Stomach smooth muscle (tissue), 2 donors: ENCODE measurements around the gene CLASP1.

ENCODE experiments used
- H3K27ac ChIP-seq: one replicate; pipeline ENCODE4 v1.7.0; 2013; ENCODE audit warnings: mild to moderate bottlenecking, low read length, inconsistent platforms
- H3K27me3 ChIP-seq, 2 donors: one replicate each; pipeline ENCODE4 v1.7.0; 2013; ENCODE audit warnings: low read length in 2 of 2; ENCODE audit not compliant: insufficient read depth in 2 of 2, control insufficient read depth in 1 of 2
- H3K36me3 ChIP-seq, 2 donors: one replicate each; pipeline ENCODE4 v1.7.0; 2013; ENCODE audit warnings: low read length in 2 of 2; ENCODE audit not compliant: control insufficient read depth in 2 of 2, insufficient read depth in 2 of 2
- H3K4me1 ChIP-seq: one replicate; pipeline ENCODE4 v1.7.0; 2013; ENCODE audit warnings: low read length; ENCODE audit not compliant: control insufficient read depth, insufficient read depth
- H3K4me3 ChIP-seq, 2 donors: one replicate each; pipeline ENCODE4 v1.7.0; 2013; ENCODE audit warnings: low read length in 2 of 2
- H3K9ac ChIP-seq, 2 donors: one replicate each; pipeline ENCODE4 v1.7.0; 2013; ENCODE audit warnings: low read length in 2 of 2, mild to moderate bottlenecking in 1 of 2
- H3K9me3 ChIP-seq, 2 donors: one replicate each; pipeline ENCODE4 v1.7.0; 2013; ENCODE audit warnings: low read length in 2 of 2; ENCODE audit not compliant: control insufficient read depth in 2 of 2
- donor health status: healthy.
- donor health status: Pancreatic carcinoma.

Gene CLASP1

DNA sequence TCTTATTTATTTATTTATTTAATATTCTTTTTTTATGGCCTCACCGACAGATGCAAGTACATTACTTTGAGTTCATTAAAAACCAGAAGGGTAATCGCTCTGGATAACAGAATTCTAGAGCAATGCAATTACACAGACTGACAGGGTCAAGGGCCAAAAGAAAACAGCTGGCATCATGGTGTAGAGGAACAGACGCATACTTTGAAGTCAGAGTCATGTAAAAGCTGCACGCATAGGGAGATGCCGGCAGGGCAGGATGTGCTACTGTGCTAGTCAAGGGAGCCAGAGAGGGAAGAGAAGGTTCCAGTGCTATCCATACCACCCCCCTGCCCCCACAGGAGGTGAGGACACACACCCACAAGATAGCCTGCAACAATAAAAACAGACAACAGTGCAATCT, 249.1 kb downstream of the CLASP1 start:
- Histone ChIP-seq H3K9ac (no peak overlapping the region), H3K27me3 (no peaks in the 10 kb centered on the region), H3K9me3 (no peaks in the 10 kb centered on the region), H3K4me1 (no peaks in the 10 kb centered on the region), H3K36me3 (peaks cover 25 to 29% of the 10 kb centered on the region in 2 donors), H3K4me3 (no peak overlapping the region), H3K27ac (no peak overlapping the region)

DNA sequence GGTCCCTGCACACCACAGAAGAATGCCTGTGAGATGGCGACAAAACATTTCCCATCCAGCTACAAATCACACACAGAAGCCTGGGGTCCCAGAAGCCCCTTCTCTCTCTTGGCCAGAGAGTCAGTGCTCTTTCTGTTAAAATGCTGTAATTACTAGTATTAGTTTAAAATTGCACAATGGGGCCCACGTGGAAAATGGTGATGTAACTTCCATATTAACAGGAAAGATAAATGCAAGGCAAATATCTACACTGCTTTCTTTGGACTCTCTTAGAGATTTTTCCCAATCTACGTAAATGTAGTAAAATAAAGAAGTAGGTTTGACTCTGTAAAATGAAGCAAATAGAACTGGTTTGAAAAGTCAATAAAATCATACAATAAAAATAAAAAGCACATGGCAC, 250.4 kb downstream of the CLASP1 start:
- Histone ChIP-seq H3K36me3 (peaks cover 24 to 29% of the 10 kb centered on the region in 2 donors), H3K27me3 (no peaks in the 10 kb centered on the region), H3K9me3 (no peaks in the 10 kb centered on the region), H3K27ac (no peak overlapping the region), H3K4me3 (no peak overlapping the region), H3K9ac (no peak overlapping the region), H3K4me1 (no peaks in the 10 kb centered on the region)

DNA sequence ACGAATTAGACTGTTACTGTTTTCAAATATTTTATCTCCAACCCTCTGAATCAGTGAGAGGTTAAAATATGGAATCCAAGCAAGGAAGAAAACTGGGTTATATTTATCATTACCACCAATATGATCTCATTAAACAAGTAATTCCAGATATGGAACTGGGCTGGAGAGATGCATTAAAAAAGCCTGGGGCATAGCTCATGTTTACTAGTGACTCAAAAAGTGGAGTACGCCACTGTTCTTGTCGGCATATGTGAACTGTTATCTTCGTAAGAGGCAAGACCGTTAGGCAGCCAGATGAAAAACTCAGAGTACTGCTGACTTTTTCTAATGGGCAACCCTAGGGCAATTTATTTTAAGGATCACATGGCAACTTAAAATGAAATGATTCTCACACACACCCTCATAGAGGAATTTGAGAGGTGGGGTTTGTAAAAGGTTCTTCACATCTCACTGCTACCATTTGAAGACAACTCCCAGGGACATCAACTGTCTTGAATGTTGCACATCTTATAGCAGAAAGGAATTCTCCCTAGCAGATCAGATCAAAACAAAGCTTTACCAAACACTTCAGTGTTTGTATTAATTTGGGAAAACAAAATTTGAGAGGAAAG, 259.1 kb downstream of the CLASP1 start:
- H3K36me3 ChIP-seq: peaks cover 18% of the 10 kb centered on the region in 2 donors
- no peak overlapping the region for H3K9ac ChIP-seq
- no peaks in the 10 kb centered on the region for H3K27me3 ChIP-seq
- no peaks in the 10 kb centered on the region for H3K4me1 ChIP-seq
- no peaks in the 10 kb centered on the region for H3K9me3 ChIP-seq
- H3K4me3 ChIP-seq: no peak overlapping the region
- H3K27ac ChIP-seq: no peak overlapping the region

DNA sequence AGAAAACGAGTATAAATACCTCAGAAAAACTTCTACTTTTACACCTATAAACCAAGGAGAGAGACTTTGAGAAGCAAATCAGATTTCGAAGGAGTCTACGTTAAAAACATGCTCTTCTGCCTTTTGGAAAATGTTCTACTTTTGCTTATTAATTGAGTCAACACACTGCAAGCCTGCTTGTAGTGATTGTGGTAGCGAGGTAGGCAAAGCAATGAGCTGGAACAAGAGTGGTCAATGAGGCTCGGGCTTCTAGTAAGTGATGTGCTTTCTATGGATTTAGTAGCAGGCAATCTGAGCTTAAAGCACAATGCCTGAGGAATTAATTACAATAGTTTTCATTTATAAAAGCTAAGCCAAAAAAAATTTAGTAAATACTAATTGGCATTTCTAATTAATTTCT, 260.9 kb downstream of the CLASP1 start:
- Histone ChIP-seq H3K4me1 (no peaks in the 10 kb centered on the region), H3K36me3 (peaks cover 18 to 21% of the 10 kb centered on the region in 2 donors)

DNA sequence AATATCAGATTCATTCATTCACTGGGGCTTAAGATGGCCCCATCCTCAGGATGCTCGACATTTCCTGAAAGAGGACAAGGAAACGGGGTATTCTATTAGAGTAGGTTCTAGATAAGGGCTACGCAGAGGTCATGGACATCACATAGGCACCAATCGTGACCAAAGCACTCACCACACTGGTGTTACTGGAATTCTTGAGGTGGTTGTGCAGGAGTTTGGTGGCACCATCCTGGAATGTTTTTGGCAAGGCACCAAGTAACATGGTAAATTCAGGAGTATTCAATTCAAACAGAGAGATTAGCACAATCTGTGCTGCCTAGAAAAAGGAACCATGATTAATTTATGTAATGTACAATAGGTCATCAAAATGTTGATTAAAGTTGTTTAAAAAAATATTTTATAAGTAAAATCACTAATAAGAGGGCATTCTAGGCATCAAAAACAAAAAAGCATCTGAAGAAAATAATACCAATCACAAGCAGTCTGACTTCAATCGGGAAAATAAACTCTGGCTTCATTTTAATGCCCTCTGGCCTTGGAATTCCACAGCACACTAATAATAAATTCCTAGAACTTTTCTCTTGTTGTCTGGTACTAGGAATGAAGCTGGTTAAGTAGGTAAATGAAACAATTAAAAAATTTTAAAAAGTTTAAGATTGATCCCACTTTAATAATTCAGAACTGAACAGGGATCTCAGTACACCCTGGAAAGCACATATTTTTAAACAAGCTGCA, 261.5 kb downstream of the CLASP1 start:
- Histone ChIP-seq H3K9ac (no peak overlapping the region), H3K4me3 (no peak overlapping the region), H3K27me3 (no peaks in the 10 kb centered on the region), H3K9me3 (no peaks in the 10 kb centered on the region), H3K4me1 (no peaks in the 10 kb centered on the region), H3K36me3 (peaks cover 24 to 27% of the 10 kb centered on the region in 2 donors), H3K27ac (no peak overlapping the region)

More for the DNA sequence above, 260.9 kb downstream of the CLASP1 start:
- Histone ChIP-seq H3K9me3 (no peaks in the 10 kb centered on the region), H3K27ac (no peak overlapping the region), H3K4me3 (no peak overlapping the region), H3K27me3 (no peaks in the 10 kb centered on the region), H3K9ac (no peak overlapping the region)

DNA sequence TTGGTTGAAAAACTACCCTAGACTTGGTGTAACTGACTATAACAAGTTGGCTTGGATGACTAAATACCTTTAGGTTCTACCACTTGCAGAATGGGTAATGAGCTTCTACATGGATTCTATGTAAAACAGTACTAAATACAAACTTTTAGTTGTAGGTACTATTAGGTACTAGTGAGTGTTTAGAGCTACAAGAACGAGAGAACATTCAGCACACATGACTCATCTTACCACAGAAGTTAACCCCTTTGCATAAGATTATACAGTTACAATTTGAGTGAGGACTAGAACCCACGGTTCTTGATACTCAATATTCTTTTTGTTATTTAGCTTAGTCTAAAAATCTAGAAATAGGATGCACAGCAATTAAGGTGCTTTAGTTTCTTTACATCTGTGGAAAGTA, 262.6 kb downstream of the CLASP1 start:
- Histone ChIP-seq H3K27ac (no peak overlapping the region), H3K4me1 (no peaks in the 10 kb centered on the region), H3K9ac (no peak overlapping the region), H3K9me3 (no peaks in the 10 kb centered on the region), H3K27me3 (no peaks in the 10 kb centered on the region), H3K36me3 (peaks cover 29 to 38% of the 10 kb centered on the region in 2 donors), H3K4me3 (no peak overlapping the region)

DNA sequence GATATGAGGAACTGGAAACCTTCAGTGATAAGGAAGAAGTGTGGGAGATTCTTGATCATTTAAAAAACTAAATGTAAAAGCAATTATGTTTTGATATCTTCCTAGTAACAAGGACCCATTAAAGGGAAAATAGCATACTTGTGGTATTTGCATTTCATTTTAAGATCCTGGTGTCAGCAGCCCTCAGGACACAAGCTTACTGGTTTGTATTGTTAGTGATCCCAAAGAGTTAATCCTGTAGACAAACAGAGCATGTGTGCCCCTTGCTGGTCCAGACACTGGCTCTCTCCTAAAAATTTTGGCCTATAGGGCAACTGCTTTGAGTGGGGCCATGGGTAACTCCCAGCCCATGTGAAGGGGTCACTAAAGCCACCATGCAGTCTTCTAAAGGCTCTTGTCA, 263.2 kb downstream of the CLASP1 start:
- no peak overlapping the region for H3K27ac ChIP-seq
- H3K27me3 ChIP-seq: no peaks in the 10 kb centered on the region
- no peaks in the 10 kb centered on the region for H3K9me3 ChIP-seq
- peaks cover 34 to 41% of the 10 kb centered on the region in 2 donors for H3K36me3 ChIP-seq
- H3K4me3 ChIP-seq: no peak overlapping the region
- H3K4me1 ChIP-seq: no peaks in the 10 kb centered on the region
- H3K9ac ChIP-seq: no peak overlapping the region

DNA sequence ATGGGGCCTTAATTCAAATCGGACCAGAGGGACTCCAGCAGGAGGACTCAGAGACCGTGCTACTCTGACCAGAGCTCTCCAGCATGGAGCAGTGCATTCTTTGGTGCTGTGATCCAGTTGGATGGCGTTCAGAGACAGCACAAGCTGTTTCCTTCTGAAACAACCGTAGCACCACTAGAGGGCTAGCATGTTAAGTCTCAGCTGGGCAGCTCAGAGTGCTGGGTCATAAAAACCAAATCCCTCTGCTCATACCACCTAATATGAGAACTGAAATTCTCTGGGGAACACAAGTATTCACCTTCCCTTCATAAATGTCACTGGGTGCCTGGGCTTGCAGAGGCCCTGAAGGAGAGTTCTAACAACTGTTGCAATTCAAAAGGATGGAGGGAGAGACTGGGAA, 266.5 kb downstream of the CLASP1 start:
- no peak overlapping the region for H3K27ac ChIP-seq
- H3K4me3 ChIP-seq: no peak overlapping the region
- no peak overlapping the region for H3K9ac ChIP-seq
- H3K9me3 ChIP-seq: no peaks in the 10 kb centered on the region
- no peaks in the 10 kb centered on the region for H3K4me1 ChIP-seq
- H3K27me3 ChIP-seq: no peaks in the 10 kb centered on the region
- H3K36me3 ChIP-seq: peaks cover 39 to 54% of the 10 kb centered on the region in 2 donors

DNA sequence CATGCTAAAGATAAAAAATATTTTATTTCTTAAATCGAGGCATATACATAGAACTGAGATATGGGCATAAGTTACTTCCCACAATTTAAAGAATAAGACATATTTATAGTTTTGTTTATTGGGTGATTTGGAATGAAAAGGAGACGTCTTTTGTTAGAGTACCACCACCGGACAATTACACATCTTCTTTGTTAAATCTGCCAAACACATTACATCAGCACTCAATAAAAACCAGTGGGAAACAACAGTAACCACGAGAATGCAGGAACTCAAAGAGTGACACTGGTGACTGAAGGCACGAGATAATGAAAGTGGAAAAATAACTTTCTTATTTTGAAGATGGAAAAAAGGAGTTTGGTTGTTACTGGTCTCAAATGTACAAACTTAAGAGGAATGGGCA, 271.6 kb downstream of the CLASP1 start:
- H3K4me1 ChIP-seq: no peaks in the 10 kb centered on the region
- no peaks in the 10 kb centered on the region for H3K9me3 ChIP-seq
- no peak overlapping the region for H3K9ac ChIP-seq
- H3K36me3 ChIP-seq: peaks cover 38 to 42% of the 10 kb centered on the region in 2 donors
- H3K4me3 ChIP-seq: no peak overlapping the region
- H3K27me3 ChIP-seq: no peaks in the 10 kb centered on the region
- no peak overlapping the region for H3K27ac ChIP-seq

DNA sequence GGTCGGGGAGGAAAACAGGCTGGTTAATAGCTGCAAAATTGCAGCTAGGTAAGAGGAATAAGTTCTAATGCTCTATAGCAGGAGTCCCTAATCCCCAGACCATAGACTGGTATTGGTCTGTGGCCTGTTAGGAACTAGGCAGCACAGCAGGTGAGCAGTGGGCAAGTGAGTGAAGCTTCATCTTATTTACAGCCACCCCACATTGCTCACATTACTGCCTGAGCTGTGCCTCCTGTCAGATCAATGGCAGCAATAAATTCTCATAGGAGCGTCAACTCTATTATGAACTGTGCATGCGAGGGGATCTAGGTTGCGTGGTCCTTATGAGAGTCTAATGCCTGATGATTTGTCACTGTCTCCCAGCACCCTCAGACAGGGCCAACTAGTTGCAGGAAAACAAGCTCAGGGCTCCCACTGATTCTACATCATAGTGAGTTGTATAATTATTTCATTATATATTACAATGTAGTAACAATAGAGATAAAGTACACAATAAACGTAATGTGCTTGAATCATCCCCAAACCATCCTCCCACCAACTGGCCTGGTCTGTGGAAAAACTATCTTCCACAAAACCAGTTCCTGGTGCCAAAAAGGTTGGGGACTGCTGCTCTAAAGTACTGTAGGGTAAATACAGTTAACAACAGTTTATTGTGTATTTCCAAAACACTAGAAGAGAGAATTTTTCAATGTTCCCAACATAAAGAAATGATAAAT, 272.6 kb downstream of the CLASP1 start:
- no peaks in the 10 kb centered on the region for H3K4me1 ChIP-seq
- H3K27ac ChIP-seq: no peak overlapping the region
- no peak overlapping the region for H3K4me3 ChIP-seq
- H3K9me3 ChIP-seq: no peaks in the 10 kb centered on the region
- peaks cover 34 to 35% of the 10 kb centered on the region in 2 donors for H3K36me3 ChIP-seq
- no peaks in the 10 kb centered on the region for H3K27me3 ChIP-seq
- H3K9ac ChIP-seq: no peak overlapping the region
